ENCODE results near the gene TMEM254. TPM values are rescaled to one million over a fixed set of nuclear protein-coding genes. Genes with fewer than 3 reads are reported as not detected.

The TMEM254 gene
- total and polyA plus RNA-seq, 2 of the 13 experiments (the other 11 are each of a cell fraction or from before 2014, with no cell fraction given), result 11.2 to 39.0 TPM

- TF ChIP-seq ZNF431 (CRISPR knock-in tag; IDR thresholded peaks at IDR 0.05; ENCODE audit: borderline replicate concordance, low read depth) (no peak), ISX (CRISPR knock-in tag; conservative IDR thresholded peaks at IDR 0.05) (no peak), ZNF484 (CRISPR knock-in tag; IDR thresholded peaks at IDR 0.05; ENCODE audit: borderline replicate concordance, low read depth) (no peak), ZNF180 (CRISPR knock-in tag; IDR thresholded peaks at IDR 0.05; ENCODE audit: borderline replicate concordance, low read depth) (no peak), CREBL2 (CRISPR knock-in tag; IDR thresholded peaks at IDR 0.05; ENCODE audit: borderline replicate concordance) (peak; percentile 67; the same call in 1 of the 2 replicates), POGK (CRISPR knock-in tag; conservative IDR thresholded peaks at IDR 0.05) (no peak), ATF6 (CRISPR knock-in tag; conservative IDR thresholded peaks at IDR 0.05) (no peak), BRD4 (CRISPR knock-in tag; IDR thresholded peaks at IDR 0.05) (no peak), ZNF292 (CRISPR knock-in tag; IDR thresholded peaks at IDR 0.05; ENCODE audit: borderline replicate concordance, low read depth) (peak; percentile 13; the same call in 1 of the 2 replicates), SIN3B (IDR thresholded peaks at IDR 0.05; ENCODE audit: low read length) (no peak), RARG (CRISPR knock-in tag; IDR thresholded peaks at IDR 0.05; ENCODE audit: low read depth) (no peak), TAF15 (IDR thresholded peaks at IDR 0.05; ENCODE audit: low read depth, low read length, poor library complexity, severe bottlenecking) (no peak), ZNF570 (CRISPR knock-in tag; IDR thresholded peaks at IDR 0.05; ENCODE audit: borderline replicate concordance) (no peak), ZBTB2 (CRISPR knock-in tag; IDR thresholded peaks at IDR 0.05; ENCODE audit: low read depth) (no peak), JUNB (CRISPR knock-in tag; IDR thresholded peaks at IDR 0.05; ENCODE audit: borderline replicate concordance) (no peak), MTF1 (CRISPR knock-in tag; IDR thresholded peaks at IDR 0.05) (peak; percentile 42; the same call in 1 of the 2 replicates), SUZ12 (IDR thresholded peaks at IDR 0.05; ENCODE audit: low read depth, low read length) (no peak), ZBED4 (CRISPR knock-in tag; IDR thresholded peaks at IDR 0.05; ENCODE audit: borderline replicate concordance) (no peak), DR1 (CRISPR knock-in tag; IDR thresholded peaks at IDR 0.05) (no peak)
Measured at GRCh38 chr10:80078448-80079311, at the start of gene TMEM254 (continued).
